Mesenchymal stem cell (in vitro differentiated cells and primary cell): ENCODE data around the gene DOCK3.
A peak's percentile ranks its signal among the peaks of the same experiment; 100 is the strongest.
"Not testable (repeated sequence)": the region's sequence is repeated elsewhere in the genome, so short reads cannot be mapped to it uniquely, and the experiment has no call there.

ENCODE experiments used
- DNase-seq: peaks from one replicate; pipeline ENCODE4 v3.0.0-alpha.2; 2013
- H2AFZ ChIP-seq: one replicate; pipeline ENCODE4 v1.6.1; 2013; ENCODE audit warnings: low read depth, mild to moderate bottlenecking, control low read depth, inconsistent platforms, low read length, moderate library complexity
- H2AK5ac ChIP-seq: 2 replicates; pipeline ENCODE4 v1.6.1; 2013; ENCODE audit warnings: low read length, moderate library complexity, mild to moderate bottlenecking, inconsistent platforms; ENCODE audit not compliant: severe bottlenecking
- H2BK120ac ChIP-seq: one replicate; pipeline ENCODE4 v1.6.1; 2013; ENCODE audit warnings: low read depth, mild to moderate bottlenecking, inconsistent platforms, low read length, moderate library complexity
- H2BK12ac ChIP-seq, 2 experiments: one replicate each; pipeline ENCODE4 v1.6.1; 2013; ENCODE audit warnings: inconsistent platforms in 2 of 2, low read length in 2 of 2, mild to moderate bottlenecking in 2 of 2, moderate library complexity in 2 of 2, control low read depth in 1 of 2
- H2BK15ac ChIP-seq: one replicate; pipeline ENCODE4 v1.6.1; 2013; ENCODE audit warnings: mild to moderate bottlenecking, low read depth, inconsistent platforms; ENCODE audit not compliant: poor library complexity, severe bottlenecking
- H2BK5ac ChIP-seq: 2 replicates; pipeline ENCODE4 v1.6.1; 2013; ENCODE audit warnings: low read depth, mild to moderate bottlenecking, low read length, control low read depth, inconsistent platforms; ENCODE audit not compliant: poor library complexity, severe bottlenecking
- H3K14ac ChIP-seq, 2 experiments: one replicate each; pipeline ENCODE4 v1.6.1; 2013; ENCODE audit warnings: inconsistent platforms in 2 of 2, low read length in 2 of 2, control low read depth in 1 of 2, mild to moderate bottlenecking in 1 of 2, moderate library complexity in 1 of 2
- H3K18ac ChIP-seq, 2 experiments: one replicate each; pipeline ENCODE4 v1.6.1; 2013; ENCODE audit warnings: inconsistent platforms in 2 of 2, low read length in 2 of 2, control low read depth in 1 of 2, low read depth in 1 of 2, mild to moderate bottlenecking in 1 of 2
- H3K23ac ChIP-seq, 2 experiments: one replicate each; pipeline ENCODE4 v1.6.1; 2013; ENCODE audit warnings: inconsistent platforms in 2 of 2, low read length in 2 of 2, mild to moderate bottlenecking in 2 of 2, moderate library complexity in 2 of 2, control low read depth in 1 of 2
- H3K27ac ChIP-seq: 2 replicates; pipeline ENCODE4 v1.5.1; 2013; ENCODE audit warnings: mild to moderate bottlenecking, moderate library complexity, low read length, control low read depth, inconsistent platforms; ENCODE audit not compliant: poor library complexity, severe bottlenecking
- H3K27me3 ChIP-seq, 2 experiments: 2 replicates each; pipeline versions ENCODE4 v1.6.1 to v1.7.0; 2013; ENCODE audit warnings: low read length in 2 of 2, mild to moderate bottlenecking in 2 of 2, moderate library complexity in 2 of 2, control low read depth in 1 of 2, inconsistent platforms in 1 of 2; ENCODE audit not compliant: control insufficient read depth in 1 of 2, insufficient read depth in 1 of 2
- H3K36me3 ChIP-seq, 2 experiments: 2 replicates each; pipeline versions ENCODE4 v1.6.1 to v1.7.0; 2013; ENCODE audit warnings: low read length in 2 of 2, control low read depth in 1 of 2, inconsistent platforms in 1 of 2, low read depth in 1 of 2, mild to moderate bottlenecking in 1 of 2; ENCODE audit not compliant: insufficient read depth in 2 of 2, control insufficient read depth in 1 of 2
- H3K4ac ChIP-seq, 2 experiments: one replicate each; pipeline ENCODE4 v1.6.1; 2013; ENCODE audit warnings: inconsistent platforms in 2 of 2, low read length in 2 of 2, mild to moderate bottlenecking in 2 of 2, moderate library complexity in 2 of 2, control low read depth in 1 of 2, low read depth in 1 of 2
- H3K4me1 ChIP-seq: 2 replicates; pipeline ENCODE4 v1.6.1; 2013; ENCODE audit warnings: low read depth, low read length, control low read depth; ENCODE audit not compliant: control insufficient read depth, insufficient read depth
- H3K4me2 ChIP-seq: 2 replicates; pipeline ENCODE4 v1.6.1; 2013; ENCODE audit warnings: low read length, mild to moderate bottlenecking, inconsistent platforms; ENCODE audit not compliant: poor library complexity, severe bottlenecking
- H3K4me3 ChIP-seq, 2 experiments: 2 replicates each; pipeline versions ENCODE4 v1.5.1 to v1.7.0; 2013; ENCODE audit warnings: low read length in 2 of 2, mild to moderate bottlenecking in 2 of 2, control low read depth in 1 of 2, low read depth in 1 of 2; ENCODE audit not compliant: insufficient read depth in 1 of 2
- H3K79me1 ChIP-seq: replicated peaks from 2 replicates; pipeline ENCODE4 v1.6.1; 2013; ENCODE audit warnings: mild to moderate bottlenecking, control low read depth, low read length, inconsistent platforms; ENCODE audit not compliant: poor library complexity, severe bottlenecking
- H3K9ac ChIP-seq: 2 replicates; pipeline ENCODE4 v1.7.0; 2013; ENCODE audit warnings: mild to moderate bottlenecking, low read length, moderate library complexity
- H3K9me3 ChIP-seq: 2 replicates; pipeline ENCODE4 v1.7.0; 2013; ENCODE audit warnings: mild to moderate bottlenecking, low read length; ENCODE audit not compliant: control insufficient read depth
- H4K8ac ChIP-seq: one replicate; pipeline ENCODE4 v1.6.1; 2013; ENCODE audit warnings: inconsistent platforms, mild to moderate bottlenecking, low read length, moderate library complexity
- H4K91ac ChIP-seq: one replicate; pipeline ENCODE4 v1.6.1; 2013; ENCODE audit warnings: mild to moderate bottlenecking, low read length, inconsistent platforms
- WGBS: methylation state at CpG from one replicate; pipeline ENCODE4 v1.1.7; 2013; ENCODE audit warnings: mixed read lengths; 5-methylcytosine and 5-hydroxymethylcytosine counted together

DOCK3 gene

GRCh38 chr3:51307945-51308607, 633.3 kb downstream of the DOCK3 start:
- not testable (repeated sequence) for H4K91ac ChIP-seq, H3K4me2 ChIP-seq, H3K18ac ChIP-seq, H4K8ac ChIP-seq, H2BK120ac ChIP-seq, H2BK5ac ChIP-seq, H3K23ac ChIP-seq, H3K4ac ChIP-seq, H2BK15ac ChIP-seq, H3K79me1 ChIP-seq, H3K9ac ChIP-seq, H2AFZ ChIP-seq, H3K14ac ChIP-seq, DNase-seq, H3K36me3 ChIP-seq, H3K4me3 ChIP-seq, H2AK5ac ChIP-seq, H3K4me1 ChIP-seq, H3K27ac ChIP-seq, H2BK12ac ChIP-seq, H3K9me3 ChIP-seq
- no CpG with 5 or more reads among the region's 5 CpGs for WGBS
- peaks cover 0 to 11% of the 10 kb centered on the region in 2 experiments for H3K27me3 ChIP-seq

- H2BK12ac ChIP-seq: no peak overlapping the region
- H3K27ac ChIP-seq: no peak overlapping the region
- no peaks in the 10 kb centered on the region for H3K79me1 ChIP-seq
- H3K23ac ChIP-seq: no peak overlapping the region
- no peak overlapping the region for H3K4ac ChIP-seq
- no peaks in the 10 kb centered on the region for H3K9me3 ChIP-seq
- no peak overlapping the region for H3K14ac ChIP-seq
- H2BK5ac ChIP-seq: no peak overlapping the region
- H4K91ac ChIP-seq: no peak overlapping the region
- 17% methylated on average over 1 of the region's 1 CpG for WGBS
- peak; percentile 37 for DNase-seq
- no peaks in the 10 kb centered on the region for H3K4me1 ChIP-seq
- H4K8ac ChIP-seq: no peak overlapping the region
- H3K36me3 ChIP-seq: no peaks in the 10 kb centered on the region
- no peak overlapping the region for H3K18ac ChIP-seq
- no peak overlapping the region for H2BK120ac ChIP-seq
- H3K4me2 ChIP-seq: no peak overlapping the region
- H2AK5ac ChIP-seq: no peak overlapping the region
- H3K9ac ChIP-seq: no peak overlapping the region
- no peak overlapping the region for H2AFZ ChIP-seq
- H3K4me3 ChIP-seq: no peak overlapping the region
- peaks cover 0 to 24% of the 10 kb centered on the region in 2 experiments for H3K27me3 ChIP-seq
- no peak overlapping the region for H2BK15ac ChIP-seq
These were observed 636.3 kb downstream of the DOCK3 start for GRCh38 chr3:51311055-51311454.

DNA sequence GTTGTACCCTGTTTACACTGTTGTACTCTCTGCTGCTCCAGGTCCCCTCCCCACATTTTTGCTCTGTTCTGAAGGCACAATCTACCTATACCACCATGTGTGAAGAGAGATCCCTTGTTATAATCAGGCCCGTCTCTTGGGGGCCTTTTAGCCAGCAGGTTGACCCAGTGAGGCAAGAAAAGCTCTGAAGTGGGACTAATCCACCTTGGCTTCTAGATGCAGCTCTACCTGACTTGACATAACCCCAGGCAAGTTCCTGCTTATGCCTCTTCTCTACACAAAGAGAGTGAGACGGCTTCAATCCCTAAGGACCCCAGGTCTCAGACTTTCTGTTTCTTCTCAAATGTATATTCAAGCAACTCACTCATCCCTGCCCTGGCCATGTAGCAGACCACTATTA, 653.5 kb downstream of the DOCK3 start:
- H3K79me1 ChIP-seq: no peaks in the 10 kb centered on the region
- no peak overlapping the region for H2AK5ac ChIP-seq
- no peak overlapping the region for H3K27ac ChIP-seq
- no peak overlapping the region for H2BK12ac ChIP-seq
- no peaks in the 10 kb centered on the region for H3K27me3 ChIP-seq
- H3K4me2 ChIP-seq: no peak overlapping the region
- no peak overlapping the region for H4K8ac ChIP-seq
- H3K9ac ChIP-seq: no peak overlapping the region
- no peak overlapping the region for H3K14ac ChIP-seq
- no peak overlapping the region for H3K4me3 ChIP-seq
- no peak overlapping the region for H3K4ac ChIP-seq
- 78% methylated on average over 2 of the region's 2 CpGs for WGBS
- H3K23ac ChIP-seq: no peak overlapping the region
- no peaks in the 10 kb centered on the region for H3K4me1 ChIP-seq
- no peaks in the 10 kb centered on the region for H3K36me3 ChIP-seq
- H2BK5ac ChIP-seq: no peak overlapping the region
- no peak overlapping the region for H3K18ac ChIP-seq
- H2BK120ac ChIP-seq: no peak overlapping the region
- no peak overlapping the region for H2AFZ ChIP-seq
- no peak overlapping the region for H4K91ac ChIP-seq
- H3K9me3 ChIP-seq: no peaks in the 10 kb centered on the region
- no peak overlapping the region for H2BK15ac ChIP-seq
- no peak for DNase-seq

DNA sequence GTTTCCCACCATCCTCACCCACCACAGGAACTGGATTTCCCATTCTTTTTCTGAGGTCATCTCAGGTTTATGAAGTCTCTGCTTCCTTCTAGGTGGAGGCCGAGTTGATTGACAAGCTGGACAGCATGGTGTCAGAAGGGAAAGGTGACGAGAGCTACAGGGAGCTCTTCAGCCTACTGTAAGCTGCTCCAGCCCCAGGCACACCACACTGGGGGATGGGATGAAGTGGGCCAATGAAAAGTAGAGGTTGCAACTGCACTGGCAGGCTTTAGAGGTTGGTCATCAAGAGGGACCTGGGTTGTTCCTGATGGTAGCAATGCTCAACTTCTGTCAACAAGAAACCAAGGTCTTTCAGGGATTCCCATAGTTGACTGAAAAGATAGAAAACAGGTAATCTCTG, 655.3 kb downstream of the DOCK3 start:
- Histone ChIP-seq H2BK15ac (no peak overlapping the region), H3K79me1 (no peaks in the 10 kb centered on the region), H3K23ac (no peak overlapping the region), H3K27ac (no peak overlapping the region), H3K4me2 (no peak overlapping the region), H3K4me3 (no peak overlapping the region), H2BK120ac (no peak overlapping the region), H3K27me3 (no peaks in the 10 kb centered on the region), H4K91ac (no peak overlapping the region), H3K4me1 (peaks cover 1% of the 10 kb centered on the region), H3K18ac (no peak overlapping the region), H3K36me3 (no peaks in the 10 kb centered on the region), H3K9ac (no peak overlapping the region), H3K9me3 (no peaks in the 10 kb centered on the region), H2BK12ac (no peak overlapping the region), H2BK5ac (no peak overlapping the region), H3K4ac (no peak overlapping the region), H4K8ac (no peak overlapping the region), H2AFZ (no peak overlapping the region), H2AK5ac (no peak overlapping the region), H3K14ac (no peak overlapping the region)
- DNase-seq: no peak
- WGBS: 69% methylated on average over 2 of the region's 2 CpGs
